Stimulated activated CD4-positive, alpha-beta T cell treated with anti-CD3 and anti-CD28 coated beads, Interleukin-1b, Interleukin-23, amount 100 ng/mL, for 24 hours (primary cell): ENCODE results near the gene POU3F1.
A peak's percentile ranks its signal among the peaks of the same experiment; 100 is the strongest.

Source experiments
- DNase-seq, 4 experiments: peaks; one replicate each; pipeline ENCODE4 v3.0.0-alpha.2; 2020; ENCODE audit warnings: low read depth in 4 of 4, low spot score in 1 of 4

The POU3F1 gene

DNA sequence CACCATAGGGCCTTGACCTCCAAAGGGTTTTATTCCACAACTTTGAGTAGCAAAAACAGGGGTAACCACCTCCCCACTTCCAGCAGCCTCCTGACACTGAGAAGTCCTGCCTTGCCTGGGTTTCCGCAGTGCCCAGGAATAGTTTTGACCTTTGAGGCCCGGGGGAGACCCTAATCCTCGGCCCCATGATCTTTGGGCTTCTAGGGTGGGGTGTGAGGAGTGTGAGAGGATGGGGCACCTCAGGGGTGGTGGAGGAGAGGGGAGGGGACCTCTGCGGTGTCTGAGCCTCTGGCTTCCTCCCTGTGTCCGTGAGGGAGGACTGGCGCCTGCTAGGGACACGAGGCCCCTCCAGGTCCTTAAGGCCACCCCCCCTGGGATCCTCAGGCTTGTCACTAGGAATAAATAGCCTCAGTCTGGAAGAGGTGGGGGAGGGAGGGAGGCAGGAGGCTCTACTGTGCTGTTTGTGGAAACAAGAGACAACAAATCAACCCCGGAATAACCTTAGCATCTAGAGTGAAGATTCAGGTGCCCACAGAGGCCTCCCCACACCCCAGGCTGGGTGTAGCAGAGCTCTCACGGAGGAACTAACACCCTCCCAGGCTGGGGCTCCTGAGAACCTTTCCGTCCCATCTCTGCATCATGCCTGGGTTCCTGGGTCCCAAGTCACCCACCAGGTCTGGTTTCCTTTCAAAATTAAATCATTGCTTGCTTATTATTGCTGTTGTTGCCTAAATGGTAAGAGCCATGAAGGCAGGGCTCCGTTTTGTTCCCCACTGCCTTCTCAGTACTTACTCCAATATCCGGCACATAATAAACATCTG is 40.4 kb downstream of the POU3F1 start:
- DNase-seq: no peak

- DNase-seq: peak in 1 of 4 experiments; percentile 52
Measured at GRCh38 chr1:38005195-38006007, 41.2 kb downstream of the POU3F1 start, which contains the start of gene FHL3. Gene FHL3, minus strand, starts transcription at chr1:38005514. Its CDS starts 6,102 bp downstream, at chr1:37999412.

DNA sequence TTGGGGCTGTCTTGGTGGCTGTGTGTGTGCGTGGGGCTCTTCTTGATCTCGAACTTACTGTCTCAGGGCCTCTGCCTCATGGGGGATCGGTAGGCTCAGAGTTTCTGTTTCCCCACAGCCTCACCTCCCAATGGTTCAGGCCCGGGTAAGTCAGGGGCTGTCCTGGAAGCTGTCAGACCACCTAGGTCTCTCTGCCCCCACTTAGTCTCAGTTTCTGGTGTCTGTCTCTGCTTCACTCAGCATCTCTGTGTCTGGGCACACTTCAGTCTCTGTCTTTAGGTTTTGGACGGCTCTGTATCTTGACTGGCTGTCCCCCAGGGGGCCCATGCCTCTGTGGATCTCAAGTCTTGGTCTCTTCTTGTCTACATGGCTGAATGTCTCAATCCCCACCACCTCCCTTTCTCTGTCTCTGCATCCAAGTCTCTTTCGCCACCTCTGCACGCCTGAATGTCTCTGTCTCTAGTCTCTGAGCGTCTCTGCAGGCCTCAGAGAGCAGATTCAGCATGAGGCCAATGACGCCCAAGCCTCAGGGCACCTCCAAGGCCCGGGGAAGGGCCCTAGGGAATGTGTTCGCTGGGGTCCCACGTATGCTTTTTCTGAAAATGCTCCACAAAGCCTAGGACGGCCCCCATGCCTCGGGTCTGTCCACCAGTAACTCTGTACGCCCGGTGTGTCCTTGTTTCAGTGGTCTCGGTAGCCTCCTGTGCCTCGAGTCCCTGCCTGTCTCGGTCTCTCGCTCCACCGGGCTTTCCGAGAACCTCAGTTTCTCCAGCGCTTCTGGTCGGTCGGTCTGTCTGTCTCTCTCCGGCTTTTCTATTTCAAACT is 42.1 kb downstream of the POU3F1 start:
- no peak for DNase-seq

- no peak for DNase-seq
Measured at GRCh38 chr1:38003261-38004250, 43.0 kb downstream of the POU3F1 start.

GRCh38 chr1:38000529-38001455 is 45.8 kb downstream of the POU3F1 start:
- no peak for DNase-seq

DNA sequence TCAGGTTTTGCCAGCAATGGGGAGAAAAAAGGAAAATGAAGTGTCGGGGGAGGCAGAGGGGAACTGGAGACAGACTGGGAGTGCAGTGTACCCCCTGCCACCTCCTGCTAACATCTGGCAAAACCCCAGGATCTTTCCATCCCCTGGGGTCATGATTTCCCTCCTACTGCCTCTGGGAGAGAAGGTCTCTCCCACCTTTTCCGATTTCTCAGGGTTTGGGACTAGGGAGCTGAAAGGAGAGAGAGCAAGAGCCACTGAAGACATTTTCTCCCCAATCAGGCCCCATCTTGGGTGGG is 46.4 kb downstream of the POU3F1 start:
- no peak for DNase-seq

- DNase-seq: no peak
Measured at GRCh38 chr1:37999430-38000232, 47.0 kb downstream of the POU3F1 start.

DNA sequence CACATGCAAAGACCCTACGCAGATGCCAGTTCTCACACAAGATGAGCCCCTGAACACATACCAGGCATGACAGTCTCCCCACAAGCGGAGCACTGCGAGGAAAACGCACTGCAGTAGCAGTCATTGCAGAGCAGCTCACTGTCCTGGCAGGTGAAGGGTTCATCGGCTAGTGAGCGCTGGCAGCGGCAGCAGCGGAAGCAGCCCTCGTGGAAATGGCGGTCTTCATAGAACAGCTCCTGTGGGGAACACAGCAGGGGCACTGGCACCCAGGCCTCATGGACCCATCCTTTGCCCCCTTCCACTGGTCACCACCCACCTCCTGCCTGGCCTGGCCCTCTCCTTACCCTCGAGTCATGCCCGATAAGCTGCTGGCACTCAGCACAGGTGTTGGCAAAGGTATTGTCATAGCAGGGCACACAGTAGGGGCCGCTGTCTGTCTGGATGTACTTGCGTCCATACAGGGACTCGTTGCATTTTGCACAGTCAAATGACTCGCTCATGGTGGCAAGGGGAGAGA is 47.6 kb downstream of the POU3F1 start:
- no peak for DNase-seq

DNA sequence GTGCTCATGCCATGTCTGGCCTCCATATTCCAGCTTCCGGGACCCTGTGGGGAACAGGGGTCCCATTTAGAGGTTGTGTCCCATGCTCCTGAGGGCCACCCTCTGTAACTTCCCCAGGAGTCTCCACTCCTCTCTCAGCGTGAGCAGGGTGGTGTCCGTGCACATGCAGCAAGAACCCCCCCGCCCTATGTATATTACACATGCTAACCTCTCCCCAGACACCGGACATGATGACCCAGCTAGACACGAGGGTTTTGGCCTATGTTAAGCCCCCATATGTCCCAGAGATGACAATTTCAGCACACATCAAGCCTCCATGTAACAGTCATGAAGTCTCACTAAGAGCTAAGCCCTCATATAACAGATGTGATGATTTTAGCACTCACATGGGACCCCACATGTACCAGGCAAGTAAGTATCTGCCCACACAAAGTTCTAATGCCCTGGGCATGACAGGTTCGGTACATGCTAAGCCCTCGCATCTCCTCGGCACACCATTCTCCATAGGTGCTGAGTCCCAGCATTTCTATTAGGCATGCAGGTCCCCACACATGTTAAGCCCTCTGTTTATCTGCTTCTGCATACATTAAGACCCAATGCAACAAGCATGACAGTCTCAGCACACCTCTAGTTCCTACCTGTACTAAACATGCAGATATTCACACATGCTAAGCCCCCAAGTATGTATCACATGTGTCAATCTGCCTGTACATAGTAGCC is 48.3 kb downstream of the POU3F1 start:
- DNase-seq: no peak

DNA sequence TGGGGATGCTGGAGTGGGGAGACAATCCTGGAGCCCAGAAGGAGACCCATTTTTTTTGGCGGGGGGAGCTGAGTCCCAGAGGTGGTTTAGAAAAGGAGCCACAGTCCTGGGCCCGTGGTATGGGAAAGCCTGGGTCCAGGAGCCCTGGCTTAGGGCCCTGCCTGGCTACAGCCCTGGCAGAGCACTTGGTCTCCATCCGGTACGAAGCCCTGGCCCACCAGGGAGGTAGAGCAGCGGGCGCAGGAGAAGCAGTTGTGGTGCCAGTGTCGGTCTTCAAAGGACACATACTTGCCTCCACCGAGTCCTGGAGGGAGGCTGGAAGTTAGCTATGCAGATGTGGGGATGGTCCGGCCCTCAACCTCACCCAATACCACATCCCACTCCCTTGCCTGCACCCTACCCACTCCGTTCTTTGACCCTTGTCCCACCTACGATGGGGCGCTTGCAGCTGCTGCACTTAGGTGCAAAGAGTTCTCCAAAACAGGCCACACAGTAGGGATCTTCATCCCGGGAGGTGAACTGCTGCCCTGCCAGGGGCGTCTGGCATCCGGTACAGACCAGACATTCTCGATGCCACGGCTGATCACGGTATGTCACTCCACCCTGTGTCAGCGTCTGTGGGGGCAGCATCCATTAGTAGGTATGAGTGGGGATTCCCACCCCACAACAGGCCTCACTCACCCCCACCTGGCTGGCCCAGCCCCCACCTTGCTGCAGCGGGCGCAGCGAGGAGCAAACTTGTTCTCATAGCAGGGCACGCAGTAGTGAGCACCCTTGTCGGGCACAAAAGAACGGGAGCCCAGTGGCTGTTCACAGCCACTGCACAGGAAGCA is 49.1 kb downstream of the POU3F1 start:
- no peak for DNase-seq

DNA sequence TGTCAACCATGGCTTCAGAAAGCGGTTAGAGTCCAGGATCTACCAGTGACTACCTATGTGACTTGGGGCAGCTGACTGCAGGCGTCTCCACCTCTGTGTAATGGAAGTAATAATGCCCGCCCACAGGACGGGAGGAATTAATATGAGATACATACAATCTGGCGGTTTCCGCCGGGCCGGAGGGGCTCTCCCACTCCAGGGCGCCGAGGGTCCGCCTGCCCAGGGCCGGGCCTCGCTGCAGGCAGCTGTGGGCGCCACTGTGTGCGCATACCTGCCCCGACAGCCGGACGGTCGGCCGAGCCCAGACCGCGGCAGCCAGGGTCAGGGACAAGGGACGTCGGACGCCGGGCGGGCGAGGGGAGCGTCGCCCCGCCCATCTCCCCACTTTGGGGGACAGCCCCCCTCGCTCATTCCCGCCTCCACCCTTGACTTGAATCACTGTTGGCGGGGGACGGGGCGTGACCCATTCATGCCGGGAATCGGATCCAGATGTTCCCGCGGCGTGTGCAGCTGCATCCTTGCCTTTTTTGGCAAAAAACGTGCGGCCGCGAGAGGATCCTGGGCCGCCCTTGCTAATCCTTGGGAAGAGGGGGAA is 50.7 kb downstream of the POU3F1 start:
- no peak for DNase-seq

DNA sequence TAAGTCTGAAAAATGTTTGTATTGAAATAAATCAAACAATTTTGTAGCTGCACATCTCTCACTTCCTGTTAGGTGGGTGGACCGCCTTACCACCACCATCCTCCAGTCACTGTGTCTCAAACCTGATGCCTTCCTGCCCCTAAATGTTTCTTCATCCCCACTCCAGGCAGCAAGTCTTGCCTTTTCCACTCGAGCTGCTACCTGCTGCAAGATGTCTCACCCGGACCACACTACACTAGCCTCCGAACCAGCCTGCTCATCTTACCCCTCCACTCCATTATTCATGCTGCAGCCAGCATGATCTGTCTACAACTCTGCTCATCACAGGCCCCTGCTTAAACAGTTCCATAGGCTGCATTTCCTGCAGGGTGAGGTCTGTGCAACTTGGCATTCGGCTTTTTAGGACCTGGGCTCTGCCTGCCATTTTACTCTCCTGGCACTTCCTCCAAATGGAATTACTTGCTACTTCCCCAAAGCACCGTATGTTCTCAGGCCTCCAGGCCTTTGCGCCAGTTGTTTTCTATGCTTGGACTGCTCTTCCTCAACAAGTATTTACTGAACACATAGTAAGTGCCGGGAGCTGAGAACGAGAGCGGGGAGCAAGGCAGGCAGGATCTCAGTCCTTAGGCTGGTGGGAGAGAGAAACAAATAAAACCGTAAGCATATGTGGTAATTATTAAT is 51.6 kb downstream of the POU3F1 start:
- DNase-seq: no peak
